OCI-LY7 (cell line): ENCODE data around the gene SAP30L. TPM values are rescaled to one million over a fixed set of nuclear protein-coding genes. Genes with fewer than 3 reads are reported as not detected.

Source experiments
- BruUV-seq: library from RNA; stranded (reverse); fragments of 400-500 nt; replicated peaks from 2 replicates; lab custom pipeline; 2021; lab: Mats Ljungman, UMichigan
- CTCF ChIA-PET: fragments of 300-600 bp; sonication (Branson Sonifier 250); formaldehyde crosslinking; loops from one replicate; lab custom pipeline; 2022; ENCODE audit warnings: antibody characterized with exemption; ENCODE audit not compliant: unreplicated experiment; lab: Charles Lee
- POLR2A ChIA-PET: fragments of 300-600 bp; sonication (Branson Sonifier 250); formaldehyde crosslinking; loops from one replicate; lab custom pipeline; 2022; ENCODE audit warnings: antibody characterized with exemption; lab: Charles Lee
- DNase-seq: peaks from one replicate; pipeline ENCODE4 v3.0.0-alpha.2; 2015; ENCODE audit warnings: low spot score
- H2AFZ ChIP-seq: fragments of 200-600 bp; sonication (generic), shearing (Covaris generic); 2 replicates; pipeline ENCODE4 v1.6.1; 2014; ENCODE audit warnings: mild to moderate bottlenecking, antibody characterized with exemption, low read length, moderate library complexity
- H3K27ac ChIP-seq: fragments of 200-600 bp; sonication (generic); 2 replicates; pipeline ENCODE4 v1.5.1; 2014; ENCODE audit warnings: mixed run types, low read depth, mild to moderate bottlenecking, moderate library complexity, low read length, inconsistent platforms; ENCODE audit not compliant: poor library complexity, severe bottlenecking
- H3K36me3 ChIP-seq: fragments of 200-600 bp; sonication (generic); 2 replicates; pipeline ENCODE4 v1.6.1; 2014; ENCODE audit warnings: mild to moderate bottlenecking, antibody characterized with exemption, low read length, moderate library complexity, mixed read lengths; ENCODE audit not compliant: insufficient read depth
- H3K4me1 ChIP-seq: fragments of 200-600 bp; sonication (generic); 2 replicates; pipeline ENCODE4 v1.5.1; 2014; ENCODE audit warnings: mild to moderate bottlenecking, low read length; ENCODE audit not compliant: insufficient read depth, poor library complexity, severe bottlenecking
- H3K4me2 ChIP-seq: fragments of 200-600 bp; sonication (generic); 2 replicates; pipeline ENCODE4 v1.6.1; 2014; ENCODE audit warnings: mild to moderate bottlenecking, low read length
- H3K4me3 ChIP-seq: fragments of 200-600 bp; sonication (generic); 2 replicates; pipeline ENCODE4 v1.5.1; 2014; ENCODE audit warnings: mild to moderate bottlenecking, low read depth, low read length; ENCODE audit not compliant: poor library complexity, severe bottlenecking
- H3K79me2 ChIP-seq: fragments of 200-600 bp; sonication (generic); 2 replicates; pipeline ENCODE4 v1.6.1; 2016; ENCODE audit warnings: low read depth, mild to moderate bottlenecking, low read length, moderate library complexity, mixed read lengths; ENCODE audit not compliant: insufficient read depth
- H3K9me2 ChIP-seq: fragments of 200-600 bp; sonication (generic); 2 replicates; pipeline ENCODE4 v1.6.1; 2016; ENCODE audit warnings: mild to moderate bottlenecking, low read length, mixed read lengths; ENCODE audit not compliant: insufficient read depth
- H3K9me3 ChIP-seq: fragments of 200-600 bp; sonication (generic); 2 replicates; pipeline ENCODE4 v1.6.1; 2014; ENCODE audit warnings: mild to moderate bottlenecking, mixed run types, low read length, mixed read lengths
- H4K20me1 ChIP-seq: fragments of 200-600 bp; sonication (generic); 2 replicates; pipeline ENCODE4 v1.6.1; 2014; ENCODE audit warnings: mild to moderate bottlenecking, antibody characterized with exemption, low read length, moderate library complexity, mixed read lengths; ENCODE audit not compliant: insufficient read depth
- EZH2phosphoT487 ChIP-seq: fragments of 200-600 bp; sonication (generic); IDR thresholded peaks from 2 replicates; pipeline ENCODE4 v1.6.1; 2018; ENCODE audit warnings: low read depth, borderline replicate concordance, mild to moderate bottlenecking, mixed run types, antibody characterized with exemption, low read length, moderate library complexity, mixed read lengths
- intact Hi-C: fragments of 100-400 bp; cut with micrococcal nuclease; formaldehyde crosslinking; loops from one replicate; pipeline ENCODE4 v1.10.0; 2022; ENCODE audit not compliant: unreplicated experiment
- total RNA-seq, 2 experiments: library from RNA; depleted of rRNA in 1 of 2; stranded (reverse); fragments of >200 nt in 1 of 2; shearing (Covaris generic) in 1 of 2; gene quantifications; 2 replicates each; pipeline ENCODE4 v1.2.3, GENCODE V29; 2014 to 2022
- TF ChIP-seq, protein P1 (sequence below): fragments of 200-600 bp; sonication (generic); conservative IDR thresholded peaks from 2 replicates; pipeline ENCODE4 v1.5.1; 2014; ENCODE audit warnings: mild to moderate bottlenecking, antibody characterized with exemption, low read length, moderate library complexity, mixed read lengths

The SAP30L gene
- total RNA-seq, 2 experiments from 2014 or later, result 37.5 to 38.7 TPM

DNA sequence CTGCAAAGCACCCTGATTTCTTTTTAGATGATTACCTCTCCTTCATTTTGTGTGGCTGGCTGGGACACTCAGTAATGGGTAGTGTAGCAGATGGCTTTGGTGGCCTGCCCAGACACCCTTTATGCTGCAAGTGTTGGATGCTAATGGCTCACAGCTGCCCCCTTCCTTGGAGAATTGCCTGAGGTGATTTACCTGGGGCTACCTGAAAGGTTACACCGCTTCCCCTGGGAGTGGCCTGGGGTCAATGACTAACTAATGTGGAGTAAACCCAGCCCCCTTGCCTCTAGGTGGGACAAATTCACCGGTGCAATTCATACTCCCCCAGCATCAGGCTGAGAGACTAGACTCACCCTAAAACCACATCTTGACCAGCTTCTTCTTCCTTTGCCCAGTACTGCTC is 55.8 kb downstream of the SAP30L start:
- intact Hi-C loops, result no loop called here
- Histone ChIP-seq H2AFZ (no peak overlapping the region), H3K9me2 (no peaks in the 10 kb centered on the region), H3K36me3 (no peaks in the 10 kb centered on the region), H3K4me2 (no peak overlapping the region), H3K9me3 (no peaks in the 10 kb centered on the region), H3K4me1 (no peaks in the 10 kb centered on the region), H4K20me1 (no peaks in the 10 kb centered on the region), H3K4me3 (no peak overlapping the region), H3K79me2 (no peaks in the 10 kb centered on the region), H3K27ac (no peak overlapping the region)
- ChIA-PET POLR2A (no interaction called here), CTCF (no interaction called here)
- no peak for DNase-seq
- TF ChIP-seq EZH2phosphoT487, result no peak
- TF ChIP-seq, protein P1, sequence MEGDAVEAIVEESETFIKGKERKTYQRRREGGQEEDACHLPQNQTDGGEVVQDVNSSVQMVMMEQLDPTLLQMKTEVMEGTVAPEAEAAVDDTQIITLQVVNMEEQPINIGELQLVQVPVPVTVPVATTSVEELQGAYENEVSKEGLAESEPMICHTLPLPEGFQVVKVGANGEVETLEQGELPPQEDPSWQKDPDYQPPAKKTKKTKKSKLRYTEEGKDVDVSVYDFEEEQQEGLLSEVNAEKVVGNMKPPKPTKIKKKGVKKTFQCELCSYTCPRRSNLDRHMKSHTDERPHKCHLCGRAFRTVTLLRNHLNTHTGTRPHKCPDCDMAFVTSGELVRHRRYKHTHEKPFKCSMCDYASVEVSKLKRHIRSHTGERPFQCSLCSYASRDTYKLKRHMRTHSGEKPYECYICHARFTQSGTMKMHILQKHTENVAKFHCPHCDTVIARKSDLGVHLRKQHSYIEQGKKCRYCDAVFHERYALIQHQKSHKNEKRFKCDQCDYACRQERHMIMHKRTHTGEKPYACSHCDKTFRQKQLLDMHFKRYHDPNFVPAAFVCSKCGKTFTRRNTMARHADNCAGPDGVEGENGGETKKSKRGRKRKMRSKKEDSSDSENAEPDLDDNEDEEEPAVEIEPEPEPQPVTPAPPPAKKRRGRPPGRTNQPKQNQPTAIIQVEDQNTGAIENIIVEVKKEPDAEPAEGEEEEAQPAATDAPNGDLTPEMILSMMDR, result no peak
- BruUV-seq, result no TSS peak

- no peak overlapping the region for H2AFZ ChIP-seq
- H3K4me1 ChIP-seq, result no peaks in the 10 kb centered on the region
- no peak overlapping the region for H3K4me2 ChIP-seq
- ChIA-PET POLR2A (no interaction called here), CTCF (no interaction called here)
- H3K4me3 ChIP-seq, result no peak overlapping the region
- no peaks in the 10 kb centered on the region for H3K36me3 ChIP-seq
- DNase-seq, result no peak
- H3K9me2 ChIP-seq, result no peaks in the 10 kb centered on the region
- H3K9me3 ChIP-seq, result no peaks in the 10 kb centered on the region
- H4K20me1 ChIP-seq, result no peaks in the 10 kb centered on the region
- no peak overlapping the region for H3K27ac ChIP-seq
- intact Hi-C loops, result no loop called here
- TF ChIP-seq EZH2phosphoT487, result no peak
- no TSS peak for BruUV-seq
- no peaks in the 10 kb centered on the region for H3K79me2 ChIP-seq
These were observed 56.4 kb downstream of the SAP30L start for GRCh38 chr5:154502180-154502579.

GRCh38 chr5:154503698-154504039 is 57.9 kb downstream of the SAP30L start:
- BruUV-seq, result no TSS peak

More at GRCh38 chr5:154503698-154504039, 57.9 kb downstream of the SAP30L start:
- Histone ChIP-seq H3K27ac (no peak overlapping the region), H3K4me3 (no peak overlapping the region), H3K4me2 (no peak overlapping the region; the same call in 1 of the 2 replicates), H3K36me3 (no peaks in the 10 kb centered on the region), H2AFZ (no peak overlapping the region), H3K9me2 (no peaks in the 10 kb centered on the region), H3K9me3 (no peaks in the 10 kb centered on the region), H3K79me2 (no peaks in the 10 kb centered on the region), H3K4me1 (no peaks in the 10 kb centered on the region), H4K20me1 (no peaks in the 10 kb centered on the region)
- CTCF ChIA-PET, result no interaction called here
- POLR2A ChIA-PET, result interaction anchor here (0.7 to 1.1 kb wide), 2 partner anchors 116 to 174 kb away, joined by 4 to 5 read pairs; no protein-coding TSS in a partner anchor
- intact Hi-C loops, result no loop called here
- TF ChIP-seq, protein P1, result no peak
- no peak for TF ChIP-seq EZH2phosphoT487
- DNase-seq, result no peak
